Activated effector memory CD4-positive, alpha-beta T cell treated with anti-CD3 and anti-CD28 coated beads, Interleukin-2, amount 50 U/mL, for 16 hours (primary cell): Measurements from ENCODE around the gene ODC1.
"Not testable (repeated sequence)": the region's sequence is repeated elsewhere in the genome, so short reads cannot be mapped to it uniquely, and the experiment has no call there.

ENCODE experiments used
- DNase-seq: peaks from one replicate; pipeline ENCODE4 v3.0.0-alpha.2; 2020

ODC1 gene

GRCh38 chr2:10477443-10478297 is 29.5 kb upstream of the ODC1 start:
- DNase-seq, result peak; percentile 61

GRCh38 chr2:10476723-10477442 is 28.8 kb upstream of the ODC1 start:
- peak; percentile 42 for DNase-seq

GRCh38 chr2:10475811-10476660 is 27.9 kb upstream of the ODC1 start:
- peak; percentile 52 for DNase-seq

GRCh38 chr2:10475221-10475722 is 27.1 kb upstream of the ODC1 start:
- no peak for DNase-seq

GRCh38 chr2:10473121-10473756 is 25.1 kb upstream of the ODC1 start:
- no peak for DNase-seq

GRCh38 chr2:10471955-10472354 is 23.8 kb upstream of the ODC1 start:
- DNase-seq, result peak; percentile 39

GRCh38 chr2:10471046-10471571 is 23.0 kb upstream of the ODC1 start:
- DNase-seq, result peak; percentile 60

- peak; percentile 10 for DNase-seq
Observed at GRCh38 chr2:10469955-10470608, 22.0 kb upstream of the ODC1 start.

GRCh38 chr2:10469301-10469700 is 21.2 kb upstream of the ODC1 start:
- no peak for DNase-seq

GRCh38 chr2:10467401-10467800 is 19.3 kb upstream of the ODC1 start:
- peak; percentile 53 for DNase-seq

GRCh38 chr2:10466801-10467200 is 18.7 kb upstream of the ODC1 start:
- DNase-seq, result peak; percentile 22

- DNase-seq, result no peak
Observed at GRCh38 chr2:10465910-10466309, 17.8 kb upstream of the ODC1 start.

GRCh38 chr2:10462178-10463083 is 14.3 kb upstream of the ODC1 start:
- DNase-seq, result peak; percentile 21

- DNase-seq, result peak; percentile 61
Observed at GRCh38 chr2:10460366-10460796, 12.3 kb upstream of the ODC1 start.

GRCh38 chr2:10457846-10458598 is 9.9 kb upstream of the ODC1 start:
- DNase-seq, result no peak

GRCh38 chr2:10457195-10457594 is 9.1 kb upstream of the ODC1 start:
- not testable (repeated sequence) for DNase-seq

- DNase-seq, result no peak
Observed at GRCh38 chr2:10454505-10454904, 6.4 kb upstream of the ODC1 start.

- no peak for DNase-seq
Observed at GRCh38 chr2:10453905-10454298, 5.8 kb upstream of the ODC1 start.
